Measurements from ENCODE around the gene ZNRF1. TPM values are rescaled to one million over a fixed set of nuclear protein-coding genes. Genes with fewer than 3 reads are reported as not detected.

The ZNRF1 gene
- total and polyA plus RNA-seq, 2 experiments from 2014 or later = 45.3 to 58.7 TPM

DNA sequence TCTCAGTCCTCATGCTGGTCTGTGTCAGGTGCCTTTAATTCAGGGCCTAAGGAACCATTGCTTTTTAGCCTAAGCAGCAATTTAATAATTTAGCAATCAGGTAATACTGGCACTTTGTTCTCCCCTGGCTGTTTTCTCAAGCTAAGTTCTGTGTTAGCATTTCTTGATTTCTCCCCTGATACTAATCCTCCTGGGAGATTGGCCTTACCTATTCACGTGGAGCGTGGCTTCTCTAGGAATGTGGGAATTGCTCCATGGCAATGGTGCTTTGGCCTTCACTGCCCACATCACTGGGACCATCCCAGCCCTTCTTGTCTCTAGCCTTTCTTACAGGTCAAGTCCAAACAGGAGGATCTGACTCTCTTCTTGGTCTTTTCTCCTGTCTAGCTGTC lies 55.7 kb downstream of the ZNRF1 start:
- no peak overlapping the region for H3K27ac ChIP-seq
- peaks cover 8% of the 10 kb centered on the region for H3K4me1 ChIP-seq (ENCODE audit: low read depth)

DNA sequence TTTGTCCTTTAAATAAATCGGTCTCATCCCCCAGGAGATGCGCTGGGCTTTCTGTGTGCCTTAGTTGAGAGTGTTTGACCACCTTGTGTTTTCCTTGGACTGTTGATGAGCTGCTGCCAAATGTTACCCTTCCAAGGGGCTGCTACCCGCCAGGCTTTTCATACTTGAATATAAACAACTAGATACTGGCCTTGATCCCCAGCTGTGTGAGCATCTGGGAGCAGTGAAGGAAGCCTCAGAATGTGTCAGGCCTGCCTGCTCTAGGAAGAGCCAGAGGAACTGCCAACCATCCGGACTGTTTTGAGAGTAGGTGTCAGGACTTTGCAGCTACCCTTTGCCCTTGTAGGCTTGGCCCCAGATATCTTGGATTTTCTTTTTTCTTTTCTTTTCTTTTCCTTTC lies 60.0 kb downstream of the ZNRF1 start:
- Histone ChIP-seq H3K27me3 (no peaks in the 10 kb centered on the region), H3K36me3 (no peaks in the 10 kb centered on the region), H3K4me1 (ENCODE audit: low read depth) (peaks cover 11% of the 10 kb centered on the region), H3K9me3 (ENCODE audit: low read depth) (no peaks in the 10 kb centered on the region), H3K4me3 (no peak overlapping the region), H3K27ac (no peak overlapping the region)
- TF ChIP-seq, protein P1, sequence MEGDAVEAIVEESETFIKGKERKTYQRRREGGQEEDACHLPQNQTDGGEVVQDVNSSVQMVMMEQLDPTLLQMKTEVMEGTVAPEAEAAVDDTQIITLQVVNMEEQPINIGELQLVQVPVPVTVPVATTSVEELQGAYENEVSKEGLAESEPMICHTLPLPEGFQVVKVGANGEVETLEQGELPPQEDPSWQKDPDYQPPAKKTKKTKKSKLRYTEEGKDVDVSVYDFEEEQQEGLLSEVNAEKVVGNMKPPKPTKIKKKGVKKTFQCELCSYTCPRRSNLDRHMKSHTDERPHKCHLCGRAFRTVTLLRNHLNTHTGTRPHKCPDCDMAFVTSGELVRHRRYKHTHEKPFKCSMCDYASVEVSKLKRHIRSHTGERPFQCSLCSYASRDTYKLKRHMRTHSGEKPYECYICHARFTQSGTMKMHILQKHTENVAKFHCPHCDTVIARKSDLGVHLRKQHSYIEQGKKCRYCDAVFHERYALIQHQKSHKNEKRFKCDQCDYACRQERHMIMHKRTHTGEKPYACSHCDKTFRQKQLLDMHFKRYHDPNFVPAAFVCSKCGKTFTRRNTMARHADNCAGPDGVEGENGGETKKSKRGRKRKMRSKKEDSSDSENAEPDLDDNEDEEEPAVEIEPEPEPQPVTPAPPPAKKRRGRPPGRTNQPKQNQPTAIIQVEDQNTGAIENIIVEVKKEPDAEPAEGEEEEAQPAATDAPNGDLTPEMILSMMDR (IDR thresholded peaks at IDR 0.05; ENCODE audit: low read depth, low read length) = no peak
- DNase-seq (ENCODE audit: low read depth in 1 of 2, low spot score in 1 of 2) = no peak

More for the DNA sequence above, 55.7 kb downstream of the ZNRF1 start:
- TF ChIP-seq, protein P1 (IDR thresholded peaks at IDR 0.05; ENCODE audit: low read depth, low read length) = no peak
- no peak for DNase-seq (ENCODE audit: low read depth in 1 of 2, low spot score in 1 of 2)
- Histone ChIP-seq H3K27me3 (no peaks in the 10 kb centered on the region), H3K9me3 (ENCODE audit: low read depth) (no peaks in the 10 kb centered on the region), H3K36me3 (no peaks in the 10 kb centered on the region), H3K4me3 (no peak overlapping the region)

DNA sequence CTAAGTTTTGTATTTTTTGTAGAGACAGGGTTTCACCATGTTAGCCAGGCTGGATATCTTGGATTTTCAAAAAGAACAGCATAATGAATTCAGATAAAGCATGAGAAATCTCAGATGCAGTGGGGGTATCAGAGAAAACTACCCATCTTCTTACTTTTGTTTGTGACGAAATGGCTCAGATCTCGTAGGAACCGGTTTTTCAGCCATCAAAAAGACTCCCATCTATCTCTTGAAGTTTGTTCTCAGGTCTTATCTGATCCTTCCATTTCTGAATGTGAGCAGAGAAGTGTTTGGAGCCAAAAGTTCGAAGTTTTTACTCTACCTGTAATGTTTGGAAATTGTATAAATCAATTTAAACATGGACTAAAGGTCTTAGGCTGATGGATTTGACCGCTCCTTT lies 60.6 kb downstream of the ZNRF1 start:
- Histone ChIP-seq H3K36me3 (no peaks in the 10 kb centered on the region), H3K27me3 (no peaks in the 10 kb centered on the region), H3K4me1 (ENCODE audit: low read depth) (peaks cover 11% of the 10 kb centered on the region), H3K9me3 (ENCODE audit: low read depth) (no peaks in the 10 kb centered on the region), H3K27ac (no peak overlapping the region), H3K4me3 (no peak overlapping the region)
- TF ChIP-seq, protein P1 (IDR thresholded peaks at IDR 0.05; ENCODE audit: low read depth, low read length) = no peak
- no peak for DNase-seq (ENCODE audit: low read depth in 1 of 2, low spot score in 1 of 2)

DNA sequence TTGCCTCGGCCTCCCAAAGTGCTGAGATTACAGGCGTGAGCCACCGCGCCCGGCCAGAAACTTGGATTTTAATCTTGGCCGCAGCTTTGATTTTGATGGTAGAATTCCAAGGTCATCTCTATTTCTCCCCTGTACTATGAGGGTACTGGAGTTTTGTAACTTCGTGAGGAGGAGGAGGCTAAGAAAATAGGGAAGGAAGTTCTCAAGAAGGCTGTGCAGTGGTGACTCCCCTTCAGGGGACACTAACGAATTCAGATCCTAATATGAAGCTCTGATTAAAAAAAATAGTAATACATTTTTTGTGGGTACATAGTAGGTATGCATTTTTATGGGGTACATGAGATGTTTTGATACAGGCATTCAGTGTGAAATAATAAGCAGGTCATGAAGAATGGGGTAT lies 61.9 kb downstream of the ZNRF1 start:
- DNase-seq (ENCODE audit: low read depth in 1 of 2, low spot score in 1 of 2) = no peak
- TF ChIP-seq, protein P1 (IDR thresholded peaks at IDR 0.05; ENCODE audit: low read depth, low read length) = no peak
- H3K27ac ChIP-seq = no peak overlapping the region
- H3K4me3 ChIP-seq = no peak overlapping the region
- H3K4me1 ChIP-seq (ENCODE audit: low read depth) = peaks cover 11% of the 10 kb centered on the region
- H3K9me3 ChIP-seq (ENCODE audit: low read depth) = no peaks in the 10 kb centered on the region
- no peaks in the 10 kb centered on the region for H3K36me3 ChIP-seq
- H3K27me3 ChIP-seq = no peaks in the 10 kb centered on the region

DNA sequence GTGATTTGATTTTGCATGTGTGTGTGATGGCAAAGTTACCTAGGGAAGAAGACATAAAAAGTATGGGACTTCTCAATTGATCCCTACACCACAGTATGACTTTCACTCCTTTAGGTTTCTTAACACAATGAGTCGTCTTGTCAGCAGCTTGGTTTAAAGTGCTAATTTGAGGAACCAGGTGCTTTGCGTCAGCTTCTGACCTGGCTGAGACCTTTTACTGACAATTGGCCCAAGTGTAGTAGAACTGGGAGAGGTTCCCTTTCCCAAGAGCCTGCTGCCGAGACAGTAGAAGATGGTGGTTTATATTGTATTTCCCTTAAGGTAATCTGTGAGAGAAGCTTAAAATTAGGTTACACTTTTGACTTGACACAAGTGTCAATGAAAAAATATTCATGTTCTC lies 62.8 kb downstream of the ZNRF1 start:
- no peak overlapping the region for H3K4me3 ChIP-seq
- peaks cover 11% of the 10 kb centered on the region for H3K4me1 ChIP-seq (ENCODE audit: low read depth)
- H3K27me3 ChIP-seq = no peaks in the 10 kb centered on the region
- TF ChIP-seq, protein P1 (IDR thresholded peaks at IDR 0.05; ENCODE audit: low read depth, low read length) = no peak
- no peaks in the 10 kb centered on the region for H3K9me3 ChIP-seq (ENCODE audit: low read depth)
- no peaks in the 10 kb centered on the region for H3K36me3 ChIP-seq
- DNase-seq (ENCODE audit: low read depth in 1 of 2, low spot score in 1 of 2) = no peak
- peak overlapping the region; percentile 80 for H3K27ac ChIP-seq
